WI38 (cell line): ENCODE data around the gene SSNA1.

Experiments used
- H3K4me3 ChIP-seq: 2 replicates; pipeline ENCODE4 v1.5.1; 2011; ENCODE audit warnings: low read depth, mild to moderate bottlenecking, control low read depth, low read length
- CTCF ChIP-seq: IDR thresholded peaks from 2 replicates; pipeline ENCODE4 v1.5.1; 2012; ENCODE audit warnings: low read depth, mild to moderate bottlenecking, control low read depth, low read length

SSNA1 gene

GRCh38 chr9:137162505-137163364 lies 25.7 kb upstream of the SSNA1 start:
- H3K4me3 ChIP-seq, result peak overlapping the region; percentile 33

GRCh38 chr9:137163365-137163715 lies 25.1 kb upstream of the SSNA1 start:
- peak overlapping the region; percentile 33 for H3K4me3 ChIP-seq
- TF ChIP-seq CTCF, result no peak

More at GRCh38 chr9:137162505-137163364, 25.7 kb upstream of the SSNA1 start:
- TF ChIP-seq CTCF, result no peak

GRCh38 chr9:137163805-137164204 lies 24.7 kb upstream of the SSNA1 start:
- TF ChIP-seq CTCF, result no peak
- no peak overlapping the region for H3K4me3 ChIP-seq

GRCh38 chr9:137164370-137165249 lies 23.9 kb upstream of the SSNA1 start:
- TF ChIP-seq CTCF, result no peak
- no peak overlapping the region for H3K4me3 ChIP-seq

- no peak for TF ChIP-seq CTCF
- H3K4me3 ChIP-seq, result no peak overlapping the region
Observed at GRCh38 chr9:137165250-137165836, 23.1 kb upstream of the SSNA1 start.

- H3K4me3 ChIP-seq, result no peak overlapping the region
- TF ChIP-seq CTCF, result no peak
Observed at GRCh38 chr9:137166380-137167229, 21.9 kb upstream of the SSNA1 start.
